GM10266 (cell line): ENCODE results near the gene BMP6.
A peak's percentile ranks its signal among the peaks of the same experiment; 100 is the strongest.

Source experiments
- DNase-seq: peaks from one replicate; pipeline ENCODE4 v3.0.0; 2012; ENCODE audit errors: extremely low spot score
- TF ChIP-seq, protein P1 (sequence below): IDR thresholded peaks from 2 replicates; pipeline ENCODE4 v1.5.1; 2012; ENCODE audit warnings: mild to moderate bottlenecking, low read depth; ENCODE audit not compliant: control insufficient read depth, insufficient read depth; ENCODE audit errors: missing control alignments

BMP6 gene

DNA sequence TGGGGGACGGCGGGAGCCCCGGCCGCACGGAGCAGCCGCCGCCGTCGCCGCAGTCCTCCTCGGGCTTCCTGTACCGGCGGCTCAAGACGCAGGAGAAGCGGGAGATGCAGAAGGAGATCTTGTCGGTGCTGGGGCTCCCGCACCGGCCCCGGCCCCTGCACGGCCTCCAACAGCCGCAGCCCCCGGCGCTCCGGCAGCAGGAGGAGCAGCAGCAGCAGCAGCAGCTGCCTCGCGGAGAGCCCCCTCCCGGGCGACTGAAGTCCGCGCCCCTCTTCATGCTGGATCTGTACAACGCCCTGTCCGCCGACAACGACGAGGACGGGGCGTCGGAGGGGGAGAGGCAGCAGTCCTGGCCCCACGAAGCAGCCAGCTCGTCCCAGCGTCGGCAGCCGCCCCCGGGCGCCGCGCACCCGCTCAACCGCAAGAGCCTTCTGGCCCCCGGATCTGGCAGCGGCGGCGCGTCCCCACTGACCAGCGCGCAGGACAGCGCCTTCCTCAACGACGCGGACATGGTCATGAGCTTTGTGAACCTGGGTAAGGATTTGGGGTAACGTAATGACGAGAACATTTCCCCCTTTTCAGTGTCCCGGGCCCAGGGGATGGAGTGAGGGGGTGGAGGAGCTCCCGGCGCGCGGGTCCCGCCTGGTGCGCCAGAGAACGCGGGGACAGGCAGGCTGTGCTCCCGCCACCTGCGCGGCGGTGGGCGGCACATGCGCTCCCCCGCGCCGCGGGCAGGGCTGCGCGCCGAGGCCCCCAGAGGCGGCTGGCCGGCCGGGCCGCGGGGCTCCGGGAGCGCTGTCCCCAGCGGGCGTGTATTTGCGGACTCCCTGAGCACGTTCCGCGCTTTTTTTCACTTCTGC lies 1.4 kb downstream of the BMP6 start:
- TF ChIP-seq, protein P1, sequence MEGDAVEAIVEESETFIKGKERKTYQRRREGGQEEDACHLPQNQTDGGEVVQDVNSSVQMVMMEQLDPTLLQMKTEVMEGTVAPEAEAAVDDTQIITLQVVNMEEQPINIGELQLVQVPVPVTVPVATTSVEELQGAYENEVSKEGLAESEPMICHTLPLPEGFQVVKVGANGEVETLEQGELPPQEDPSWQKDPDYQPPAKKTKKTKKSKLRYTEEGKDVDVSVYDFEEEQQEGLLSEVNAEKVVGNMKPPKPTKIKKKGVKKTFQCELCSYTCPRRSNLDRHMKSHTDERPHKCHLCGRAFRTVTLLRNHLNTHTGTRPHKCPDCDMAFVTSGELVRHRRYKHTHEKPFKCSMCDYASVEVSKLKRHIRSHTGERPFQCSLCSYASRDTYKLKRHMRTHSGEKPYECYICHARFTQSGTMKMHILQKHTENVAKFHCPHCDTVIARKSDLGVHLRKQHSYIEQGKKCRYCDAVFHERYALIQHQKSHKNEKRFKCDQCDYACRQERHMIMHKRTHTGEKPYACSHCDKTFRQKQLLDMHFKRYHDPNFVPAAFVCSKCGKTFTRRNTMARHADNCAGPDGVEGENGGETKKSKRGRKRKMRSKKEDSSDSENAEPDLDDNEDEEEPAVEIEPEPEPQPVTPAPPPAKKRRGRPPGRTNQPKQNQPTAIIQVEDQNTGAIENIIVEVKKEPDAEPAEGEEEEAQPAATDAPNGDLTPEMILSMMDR, result no peak
- DNase-seq, result peak; percentile 51

DNA sequence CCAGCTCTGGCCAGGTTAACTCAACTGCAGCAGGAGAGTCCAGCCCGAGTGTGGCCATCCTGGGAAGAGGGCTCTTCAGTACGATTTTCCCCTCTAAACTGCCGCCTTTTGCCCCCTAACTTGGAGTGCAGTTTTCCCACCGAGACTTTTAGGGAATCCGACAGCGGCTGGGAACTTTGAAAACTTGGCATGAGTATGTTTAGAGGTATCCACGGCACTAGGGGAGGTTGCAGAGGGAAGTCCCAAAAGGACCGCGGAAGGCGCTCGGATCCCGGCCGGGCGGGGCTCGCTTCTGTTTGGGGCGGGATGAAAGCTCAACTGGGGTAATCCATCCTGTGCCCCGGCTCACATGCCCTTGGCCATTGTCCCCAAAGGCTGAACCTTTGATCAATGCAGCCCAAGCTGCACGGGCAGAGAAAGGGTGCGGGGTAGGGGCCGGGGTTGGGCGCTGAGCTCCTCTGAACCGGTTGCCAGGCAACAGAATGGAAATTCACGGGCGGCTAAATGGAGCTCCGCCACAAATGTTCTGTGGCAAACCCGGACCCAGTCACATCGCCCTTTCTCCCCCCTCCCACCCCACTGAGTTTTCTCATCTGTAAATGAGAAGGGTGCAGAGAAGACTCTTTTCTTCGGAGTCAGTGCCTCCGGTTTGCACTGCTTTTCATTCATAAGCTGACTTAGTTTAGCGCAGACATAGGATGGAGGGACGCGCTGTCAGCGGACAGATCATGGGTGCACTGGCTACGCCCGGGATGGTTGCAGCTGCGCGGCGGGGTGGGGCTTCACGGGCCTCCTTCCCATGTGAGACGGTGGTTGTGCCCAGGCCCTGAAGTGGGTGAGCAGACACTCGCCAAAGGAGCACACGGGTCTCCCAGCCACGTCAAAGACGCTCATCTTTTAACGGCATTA lies 2.3 kb downstream of the BMP6 start:
- DNase-seq, result peak; percentile 53
- TF ChIP-seq, protein P1, result no peak

DNA sequence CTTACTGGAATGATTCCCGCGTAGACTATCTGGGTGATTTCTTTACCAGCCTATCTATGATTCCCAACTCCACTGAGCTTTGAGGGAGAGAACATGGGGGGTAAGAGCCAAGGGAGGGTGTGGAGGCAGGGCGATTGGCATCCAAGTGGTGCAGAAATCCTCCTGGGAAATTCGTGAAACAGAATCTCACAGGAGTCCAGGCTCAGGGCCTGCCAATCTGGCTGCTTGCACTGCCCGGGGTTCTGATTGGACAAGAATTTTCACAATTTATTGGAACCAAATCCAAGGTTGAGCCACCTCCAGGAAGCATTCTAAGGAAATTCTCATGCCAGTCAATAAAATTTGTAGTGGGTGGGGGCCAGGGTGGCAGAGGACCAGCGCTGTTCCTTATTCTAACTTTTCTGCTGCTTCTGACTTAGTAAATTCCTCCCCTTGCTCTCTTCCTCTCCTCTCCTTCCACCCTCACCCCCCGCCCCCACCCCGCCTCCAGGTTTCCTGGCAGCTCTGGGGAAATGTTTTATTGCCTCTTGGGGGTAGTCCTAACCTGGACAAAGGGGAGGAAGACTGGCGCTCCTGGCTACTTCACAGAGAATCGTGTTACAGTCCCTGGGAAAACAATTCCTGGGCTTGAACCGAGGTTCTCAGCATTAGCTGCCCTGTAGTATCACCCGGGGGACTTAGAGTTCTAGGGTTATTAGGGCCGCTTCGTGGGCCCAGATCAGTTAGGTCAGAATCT lies 3.1 kb downstream of the BMP6 start:
- TF ChIP-seq, protein P1, result no peak
- DNase-seq, result no peak

DNA sequence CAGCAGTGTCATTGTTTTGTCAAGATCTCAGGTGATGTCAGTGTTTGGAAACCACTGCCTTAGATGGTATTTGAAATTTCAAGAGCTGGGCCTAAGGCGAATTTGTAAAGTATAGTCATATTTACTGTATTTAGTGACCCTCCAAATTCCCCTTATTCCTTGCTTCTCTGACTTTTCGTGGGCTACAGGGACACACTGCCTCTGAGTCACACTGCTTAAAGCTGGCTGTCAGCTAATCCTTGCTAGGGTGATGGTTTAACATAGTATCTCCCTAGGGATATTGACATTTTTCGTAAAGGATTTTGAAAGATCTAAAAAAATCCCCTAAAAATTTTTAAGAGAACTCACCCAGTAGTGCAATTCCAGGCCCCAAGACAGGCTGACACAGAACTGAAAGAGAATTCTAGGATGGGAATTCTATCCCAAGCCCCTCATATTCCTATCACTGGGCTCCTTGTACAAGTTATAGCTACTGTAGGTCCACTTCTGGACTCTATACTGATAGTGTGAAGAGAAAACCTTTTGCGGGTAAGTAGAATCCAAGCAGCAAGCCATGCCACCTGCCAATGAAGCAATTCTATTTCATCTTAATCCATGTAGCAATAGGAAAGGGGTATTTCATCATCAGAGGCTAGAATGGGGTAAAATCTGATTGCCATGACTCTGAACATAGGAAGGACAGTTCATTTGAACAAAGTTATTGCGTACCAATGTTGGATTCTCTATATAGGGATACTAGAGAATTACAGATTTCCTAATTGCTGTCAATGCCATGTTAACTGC lies 4.3 kb downstream of the BMP6 start:
- no peak for DNase-seq

DNA sequence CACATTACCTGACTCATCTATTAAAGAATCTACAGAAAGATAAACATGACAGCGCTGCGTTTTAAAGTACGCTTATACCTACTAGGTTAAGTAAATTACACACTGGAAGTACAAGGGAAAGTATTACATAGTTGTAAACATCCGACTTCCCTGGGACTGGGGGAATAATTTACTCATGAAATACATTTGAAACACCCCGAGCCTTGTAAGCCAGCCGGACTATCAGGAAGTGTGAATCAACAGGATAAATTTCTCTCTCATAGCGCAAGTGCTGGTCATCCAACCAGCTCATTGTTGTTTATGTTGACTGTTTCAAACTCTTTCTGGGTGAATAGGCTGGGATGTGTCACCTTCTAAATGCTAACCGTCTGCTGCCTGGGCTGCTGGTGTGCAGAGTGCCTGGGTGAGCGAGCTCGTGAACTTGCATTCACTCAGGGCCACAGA lies 4.9 kb downstream of the BMP6 start:
- TF ChIP-seq, protein P1, result no peak
- no peak for DNase-seq

More for the DNA sequence above, 4.3 kb downstream of the BMP6 start:
- TF ChIP-seq, protein P1, result no peak

DNA sequence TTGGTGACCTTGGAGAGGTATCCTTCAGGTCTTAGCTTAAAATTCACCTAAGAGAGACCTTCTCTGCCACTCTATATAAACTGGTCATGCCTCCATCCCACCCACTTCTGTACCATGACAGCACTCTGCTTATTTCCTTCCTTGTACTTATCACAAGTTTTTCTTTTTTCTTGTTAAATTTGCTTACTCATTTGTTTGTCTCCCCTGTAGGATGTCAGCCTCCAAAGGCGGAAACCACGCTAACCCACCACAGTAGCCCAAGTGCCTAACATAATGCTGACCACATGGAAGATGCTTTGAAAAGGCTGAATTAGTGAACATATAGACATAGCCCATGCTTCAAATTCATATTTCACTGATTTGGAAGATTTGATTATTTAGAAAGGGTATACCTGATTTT lies 5.4 kb downstream of the BMP6 start:
- TF ChIP-seq, protein P1, result no peak
- DNase-seq, result no peak
